MCF 10A (cell line): ENCODE results near the gene EPB41L4A. TPM values are rescaled to one million over a fixed set of nuclear protein-coding genes. Genes with fewer than 3 reads are reported as not detected.

ENCODE experiments used
- BruUV-seq: library from RNA; stranded (reverse); fragments of 400-500 nt; replicated peaks from 2 replicates; lab custom pipeline; 2021; lab: Mats Ljungman, UMichigan
- CTCF ChIA-PET: fragments of 300-600 bp; sonication (Branson Sonifier 250); formaldehyde crosslinking; extraction: SDS; loops from one replicate; lab custom pipeline; 2021; ENCODE audit warnings: antibody characterized with exemption, inconsistent platforms; lab: Yijun Ruan, JAX
- POLR2A ChIA-PET: fragments of 300-600, 350-650 bp; sonication (Branson Sonifier 250); formaldehyde crosslinking; extraction: SDS; loops from one replicate; lab custom pipeline; 2020; ENCODE audit warnings: antibody characterized with exemption, inconsistent platforms; lab: Yijun Ruan, JAX
- DNase-seq: peaks from one replicate; pipeline ENCODE4 v3.0.0-alpha.2; 2018; ENCODE audit not compliant: unreplicated experiment
- H3K27ac Mint-ChIP-seq: one replicate; pipeline ENCODE4 v1.8.0; 2022; ENCODE audit warnings: mild to moderate bottlenecking, low read depth, mixed read lengths; ENCODE audit not compliant: unreplicated experiment
- H3K27me3 Mint-ChIP-seq: one replicate; pipeline ENCODE4 v1.8.0; 2022; ENCODE audit warnings: mixed read lengths; ENCODE audit not compliant: insufficient read depth, unreplicated experiment
- H3K36me3 Mint-ChIP-seq: one replicate; pipeline ENCODE4 v1.8.0; 2022; ENCODE audit warnings: mild to moderate bottlenecking, moderate library complexity, mixed read lengths; ENCODE audit not compliant: insufficient read depth, unreplicated experiment
- H3K4me1 Mint-ChIP-seq: one replicate; pipeline ENCODE4 v1.8.0; 2022; ENCODE audit warnings: mixed read lengths; ENCODE audit not compliant: insufficient read depth, unreplicated experiment
- H3K4me3 Mint-ChIP-seq: one replicate; pipeline ENCODE4 v1.8.0; 2022; ENCODE audit warnings: mild to moderate bottlenecking, moderate library complexity, mixed read lengths; ENCODE audit not compliant: unreplicated experiment
- H3K9me3 Mint-ChIP-seq: one replicate; pipeline ENCODE4 v1.8.0; 2022; ENCODE audit warnings: mixed read lengths; ENCODE audit not compliant: unreplicated experiment
- intact Hi-C: fragments of 100-400 bp; cut with micrococcal nuclease; formaldehyde crosslinking; loops from 2 replicates; pipeline ENCODE4 v1.14.1; 2022
- total RNA-seq: library from RNA; stranded (reverse); gene quantifications from 2 replicates; pipeline ENCODE4 v1.2.3, GENCODE V29; 2022
- TF ChIP-seq, protein P1 (sequence below): fragments of 200-600 bp; IDR thresholded peaks from one replicate; pipeline ENCODE4 v1.8.0; 2022; ENCODE audit warnings: antibody characterized with exemption, mild to moderate bottlenecking; ENCODE audit not compliant: unreplicated experiment

The EPB41L4A gene
- total RNA-seq, 1 experiment from 2014 or later = 12.4 TPM

DNA sequence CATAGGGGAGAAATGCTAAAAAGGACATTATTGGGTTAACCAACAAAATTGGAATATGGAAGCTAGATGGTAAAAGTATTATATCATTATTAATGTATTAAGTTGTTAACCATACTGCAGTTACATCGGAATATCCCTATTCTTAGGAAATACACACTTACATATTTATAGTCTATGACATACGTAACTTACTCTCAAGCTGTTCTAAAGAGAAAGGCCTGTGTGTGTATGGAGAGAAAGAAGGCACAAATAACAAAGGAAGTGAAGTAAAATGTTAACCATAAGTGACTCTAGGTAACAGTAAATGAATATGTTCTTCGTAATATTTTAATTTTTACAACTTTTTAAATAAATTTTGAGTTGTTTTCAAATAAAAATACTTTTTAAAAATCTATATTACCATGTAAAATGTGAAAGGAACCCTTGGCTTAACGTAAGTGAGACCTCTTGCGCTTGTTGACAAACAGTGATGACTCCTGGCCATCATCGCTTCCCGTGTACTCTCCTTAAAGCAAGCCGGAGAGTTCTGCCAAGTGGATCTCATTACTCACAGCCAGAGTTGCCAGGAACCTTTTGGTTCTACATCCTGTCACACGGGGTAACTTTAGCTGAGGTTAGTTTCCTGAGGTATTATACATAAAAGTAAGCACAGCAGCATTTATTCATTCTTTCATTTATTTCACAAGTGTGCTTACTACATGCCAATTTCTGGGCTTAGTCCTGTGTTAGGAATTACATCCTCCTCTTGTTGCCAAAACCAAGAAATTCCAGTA is 165.4 kb downstream of the EPB41L4A start:
- intact Hi-C loops = no loop called here
- BruUV-seq = no TSS peak
- Mint-ChIP-seq H3K4me3 (no peak overlapping the region), H3K36me3 (peaks cover 6% of the 10 kb centered on the region), H3K27ac (no peak overlapping the region), H3K4me1 (peaks cover 36% of the 10 kb centered on the region), H3K9me3 (no peaks in the 10 kb centered on the region), H3K27me3 (no peaks in the 10 kb centered on the region)
- TF ChIP-seq, protein P1, sequence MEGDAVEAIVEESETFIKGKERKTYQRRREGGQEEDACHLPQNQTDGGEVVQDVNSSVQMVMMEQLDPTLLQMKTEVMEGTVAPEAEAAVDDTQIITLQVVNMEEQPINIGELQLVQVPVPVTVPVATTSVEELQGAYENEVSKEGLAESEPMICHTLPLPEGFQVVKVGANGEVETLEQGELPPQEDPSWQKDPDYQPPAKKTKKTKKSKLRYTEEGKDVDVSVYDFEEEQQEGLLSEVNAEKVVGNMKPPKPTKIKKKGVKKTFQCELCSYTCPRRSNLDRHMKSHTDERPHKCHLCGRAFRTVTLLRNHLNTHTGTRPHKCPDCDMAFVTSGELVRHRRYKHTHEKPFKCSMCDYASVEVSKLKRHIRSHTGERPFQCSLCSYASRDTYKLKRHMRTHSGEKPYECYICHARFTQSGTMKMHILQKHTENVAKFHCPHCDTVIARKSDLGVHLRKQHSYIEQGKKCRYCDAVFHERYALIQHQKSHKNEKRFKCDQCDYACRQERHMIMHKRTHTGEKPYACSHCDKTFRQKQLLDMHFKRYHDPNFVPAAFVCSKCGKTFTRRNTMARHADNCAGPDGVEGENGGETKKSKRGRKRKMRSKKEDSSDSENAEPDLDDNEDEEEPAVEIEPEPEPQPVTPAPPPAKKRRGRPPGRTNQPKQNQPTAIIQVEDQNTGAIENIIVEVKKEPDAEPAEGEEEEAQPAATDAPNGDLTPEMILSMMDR = no peak
- ChIA-PET CTCF (interaction anchor here (0.9 to 1.1 kb wide), 2 partner anchors 79 to 167 kb away, joined by 3 to 4 read pairs; no protein-coding TSS in a partner anchor), POLR2A (interaction anchor here (0.8 to 4.9 kb wide), 11 partner anchors 10 to 607 kb away, joined by 3 to 24 read pairs (median 3); partner anchors contain the start of genes EPB41L4A and SRP19)
- peak; percentile 89 for DNase-seq

DNA sequence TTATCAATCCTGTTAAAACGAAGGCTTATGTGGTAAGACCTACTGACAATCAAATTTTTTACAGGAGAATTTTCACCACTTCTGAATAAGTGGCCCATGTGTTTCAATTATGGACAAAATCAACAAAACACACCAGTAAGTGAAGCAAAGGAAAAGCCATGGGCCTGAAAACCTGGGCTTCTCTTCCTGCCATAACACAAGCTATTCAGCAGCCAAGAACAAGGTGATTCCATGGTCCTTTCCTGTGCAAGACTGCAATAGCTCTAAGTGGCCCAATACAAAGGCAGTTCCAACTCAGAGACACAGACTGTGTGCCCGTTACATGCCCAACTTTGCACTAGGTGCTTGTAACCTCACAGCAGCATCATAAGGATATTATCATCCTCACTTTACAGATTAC is 168.5 kb downstream of the EPB41L4A start:
- Mint-ChIP-seq H3K27me3 (no peaks in the 10 kb centered on the region), H3K9me3 (no peaks in the 10 kb centered on the region), H3K36me3 (peaks cover 4% of the 10 kb centered on the region), H3K4me1 (peaks cover 40% of the 10 kb centered on the region), H3K27ac (no peak overlapping the region), H3K4me3 (no peak overlapping the region)
- DNase-seq = no peak
- CTCF ChIA-PET = interaction anchor here (1.0 kb wide), 1 partner anchor 29 kb away, joined by 3 read pairs; no protein-coding TSS in a partner anchor
- POLR2A ChIA-PET = interaction anchor here (1.2 to 1.3 kb wide), 2 partner anchors 22 to 26 kb away, joined by 4 to 6 read pairs; no protein-coding TSS in a partner anchor
- intact Hi-C loops = no loop called here
- TF ChIP-seq, protein P1 = no peak
- BruUV-seq = no TSS peak

DNA sequence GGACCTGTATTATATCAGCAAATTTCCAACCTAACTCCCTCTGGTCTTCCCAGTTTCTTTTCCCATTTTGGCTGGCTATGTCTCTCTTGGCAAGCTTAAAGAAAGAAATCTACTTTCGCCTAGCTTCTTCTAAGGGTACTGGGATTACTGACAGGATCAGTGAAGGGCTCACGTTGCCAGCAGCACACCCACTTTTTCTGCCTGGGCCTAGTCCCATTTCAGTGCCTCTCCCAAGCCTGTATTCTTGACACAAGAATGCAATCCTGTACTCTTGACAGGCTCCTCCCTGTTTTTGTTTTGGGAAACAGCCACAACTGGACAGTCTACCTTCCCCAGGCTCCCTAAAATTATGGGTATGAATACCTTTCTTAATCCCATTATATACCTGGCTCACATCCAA is 170.5 kb downstream of the EPB41L4A start:
- no peaks in the 10 kb centered on the region for H3K27me3 Mint-ChIP-seq
- peaks cover 15% of the 10 kb centered on the region for H3K36me3 Mint-ChIP-seq
- intact Hi-C loops = no loop called here
- DNase-seq = no peak
- POLR2A ChIA-PET = interaction anchor here (0.9 to 1.5 kb wide), 4 partner anchors 15 to 171 kb away, joined by 3 to 8 read pairs (median 4); partner anchors contain the start of gene EPB41L4A
- H3K27ac Mint-ChIP-seq = peak overlapping the region; percentile 71
- TF ChIP-seq, protein P1 = no peak
- H3K9me3 Mint-ChIP-seq = no peaks in the 10 kb centered on the region
- CTCF ChIA-PET = interaction anchor here (1.1 kb wide), 1 partner anchor 12 kb away, joined by 3 read pairs; no protein-coding TSS in a partner anchor
- peak overlapping the region; percentile 12 for H3K4me3 Mint-ChIP-seq
- peaks cover 40% of the 10 kb centered on the region for H3K4me1 Mint-ChIP-seq
- BruUV-seq = no TSS peak

DNA sequence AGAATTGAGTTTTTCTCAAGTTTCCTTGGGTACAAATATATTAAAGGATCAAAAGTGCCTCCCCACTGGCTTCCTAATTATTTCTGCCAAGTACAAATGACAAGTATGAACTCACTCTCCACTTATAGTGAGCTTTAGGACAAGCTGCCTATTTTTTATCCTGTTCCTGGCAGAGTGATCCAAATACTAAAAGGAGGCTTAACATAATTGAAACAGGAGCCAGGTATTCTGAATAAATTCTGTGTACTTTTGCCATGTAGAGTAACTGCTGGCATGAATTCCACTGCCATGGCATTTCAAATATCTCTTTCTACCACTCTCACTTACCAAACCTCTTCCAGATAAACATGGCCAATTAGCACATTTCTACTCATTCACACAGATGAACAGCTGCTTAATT is 171.1 kb downstream of the EPB41L4A start:
- ChIA-PET POLR2A (interaction anchor here (0.9 to 1.2 kb wide), 4 partner anchors 15 to 78 kb away, joined by 3 to 8 read pairs (median 4); no protein-coding TSS in a partner anchor), CTCF (interaction anchor here (1.1 kb wide), 1 partner anchor 11 kb away, joined by 3 read pairs; no protein-coding TSS in a partner anchor)
- TF ChIP-seq, protein P1 = no peak

More for the DNA sequence above, 171.1 kb downstream of the EPB41L4A start:
- Mint-ChIP-seq H3K36me3 (peaks cover 15% of the 10 kb centered on the region), H3K27ac (peak overlapping the region; percentile 71), H3K4me3 (peak overlapping the region; percentile 12), H3K27me3 (no peaks in the 10 kb centered on the region), H3K4me1 (peaks cover 33% of the 10 kb centered on the region), H3K9me3 (no peaks in the 10 kb centered on the region)
- BruUV-seq = no TSS peak
- intact Hi-C loops = no loop called here
- DNase-seq = no peak
